Thoracic aorta (tissue), 2 donors: ENCODE results near the gene OR8D2. TPM values are rescaled to one million over a fixed set of nuclear protein-coding genes. Genes with fewer than 3 reads are reported as not detected.

Experiments used
- ATAC-seq: fragments of 150-250 bp; one replicate; pipeline ENCODE4 v1.8.0; 2017; ENCODE audit warnings: low read depth; ENCODE audit not compliant: insufficient number of reproducible peaks, low FRiP score
- DNase-seq: peaks from one replicate; pipeline ENCODE4 v3.0.0-alpha.2; 2020; ENCODE audit warnings: low spot score
- H3K27ac ChIP-seq, 2 donors: fragments of 200-600 bp; sonication (generic); 1 replicate in 1 of 2; 2 replicates in 1 of 2; pipeline ENCODE4 v1.5.1; 2016; ENCODE audit warnings: mild to moderate bottlenecking in 2 of 2, moderate library complexity in 2 of 2
- H3K27me3 ChIP-seq: fragments of 200-600 bp; sonication (generic); replicated peaks from 2 replicates; pipeline ENCODE4 v1.6.0; 2016; ENCODE audit warnings: mild to moderate bottlenecking; ENCODE audit not compliant: insufficient read depth
- H3K36me3 ChIP-seq: fragments of 200-600 bp; sonication (generic); one replicate; pipeline ENCODE4 v1.5.1; 2016
- H3K4me1 ChIP-seq, 2 donors: fragments of 200-600 bp; sonication (generic); 1 replicate in 1 of 2; 2 replicates in 1 of 2; pipeline versions ENCODE4 v1.5.1 to v1.6.0; 2016; ENCODE audit warnings: low read depth in 2 of 2, mild to moderate bottlenecking in 1 of 2; ENCODE audit not compliant: control insufficient read depth in 1 of 2
- H3K4me3 ChIP-seq: fragments of 200-600 bp; sonication (generic); 2 replicates; pipeline ENCODE4 v1.5.1; 2016; ENCODE audit warnings: mild to moderate bottlenecking
- H3K9me3 ChIP-seq: fragments of 200-600 bp; sonication (generic); 2 replicates; pipeline ENCODE4 v1.5.1; 2016
- total RNA-seq, 2 donors: library from RNA; depleted of rRNA; stranded (reverse); fragments of >200 nt; gene quantifications; one replicate each; pipeline versions ENCODE4 v1.1.0 to v1.2.3, GENCODE V29; 2016
- TF ChIP-seq, protein P1 (sequence below): fragments of 200-600 bp; sonication (generic); IDR thresholded peaks from one replicate; pipeline ENCODE4 v1.5.1; 2019; ENCODE audit warnings: antibody characterized with exemption

OR8D2 gene
- total RNA-seq, 2 donors from 2014 or later = not detected

DNA sequence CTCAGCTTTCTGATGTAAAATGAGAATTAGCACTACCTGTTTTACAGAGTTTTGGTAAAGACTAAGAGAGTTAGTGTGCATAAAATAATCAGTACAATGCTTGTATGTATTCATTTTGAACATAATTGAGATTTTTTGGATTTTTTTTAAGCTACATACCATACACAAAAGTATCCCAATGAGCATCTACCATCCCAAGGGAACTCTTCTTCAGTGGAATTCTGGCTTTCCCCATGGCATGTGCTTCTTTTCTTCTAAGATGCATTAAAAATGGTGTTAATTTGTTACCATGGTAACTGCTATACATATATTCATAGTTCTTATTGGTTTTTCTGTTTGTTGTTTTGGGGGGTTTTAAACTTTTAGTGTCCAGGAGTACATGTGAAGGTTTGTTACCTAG, 24.0 kb downstream of the OR8D2 start:
- TF ChIP-seq, protein P1, sequence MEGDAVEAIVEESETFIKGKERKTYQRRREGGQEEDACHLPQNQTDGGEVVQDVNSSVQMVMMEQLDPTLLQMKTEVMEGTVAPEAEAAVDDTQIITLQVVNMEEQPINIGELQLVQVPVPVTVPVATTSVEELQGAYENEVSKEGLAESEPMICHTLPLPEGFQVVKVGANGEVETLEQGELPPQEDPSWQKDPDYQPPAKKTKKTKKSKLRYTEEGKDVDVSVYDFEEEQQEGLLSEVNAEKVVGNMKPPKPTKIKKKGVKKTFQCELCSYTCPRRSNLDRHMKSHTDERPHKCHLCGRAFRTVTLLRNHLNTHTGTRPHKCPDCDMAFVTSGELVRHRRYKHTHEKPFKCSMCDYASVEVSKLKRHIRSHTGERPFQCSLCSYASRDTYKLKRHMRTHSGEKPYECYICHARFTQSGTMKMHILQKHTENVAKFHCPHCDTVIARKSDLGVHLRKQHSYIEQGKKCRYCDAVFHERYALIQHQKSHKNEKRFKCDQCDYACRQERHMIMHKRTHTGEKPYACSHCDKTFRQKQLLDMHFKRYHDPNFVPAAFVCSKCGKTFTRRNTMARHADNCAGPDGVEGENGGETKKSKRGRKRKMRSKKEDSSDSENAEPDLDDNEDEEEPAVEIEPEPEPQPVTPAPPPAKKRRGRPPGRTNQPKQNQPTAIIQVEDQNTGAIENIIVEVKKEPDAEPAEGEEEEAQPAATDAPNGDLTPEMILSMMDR = no peak
- Histone ChIP-seq H3K4me1 (no peaks in the 10 kb centered on the region), H3K36me3 (no peaks in the 10 kb centered on the region), H3K9me3 (peaks cover 2% of the 10 kb centered on the region), H3K27me3 (no peaks in the 10 kb centered on the region), H3K4me3 (no peak overlapping the region), H3K27ac (no peak overlapping the region)
- ATAC-seq (no peak), DNase-seq (no peak)

DNA sequence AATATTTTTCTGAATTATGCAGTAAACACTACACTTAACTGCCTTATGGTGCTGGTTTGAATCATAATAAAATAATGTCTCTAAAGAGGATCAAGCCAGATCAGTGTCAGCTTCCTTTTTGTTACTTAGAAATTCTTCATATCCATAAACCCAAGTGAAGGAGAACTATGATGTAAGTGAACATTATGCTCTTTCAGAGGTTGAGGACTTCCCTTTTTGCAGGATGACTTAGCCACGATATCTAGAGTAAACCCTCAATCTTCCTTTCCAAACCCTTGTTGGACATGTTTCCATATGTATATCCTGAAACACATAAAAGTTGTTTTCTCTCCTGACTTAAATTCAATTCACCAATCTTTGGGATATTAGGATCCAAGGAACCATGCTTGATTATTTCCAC, 25.3 kb downstream of the OR8D2 start:
- Histone ChIP-seq H3K4me1 (no peaks in the 10 kb centered on the region), H3K4me3 (no peak overlapping the region), H3K36me3 (no peaks in the 10 kb centered on the region), H3K27ac (no peak overlapping the region), H3K27me3 (no peaks in the 10 kb centered on the region), H3K9me3 (peaks cover 6% of the 10 kb centered on the region)
- DNase-seq (no peak), ATAC-seq (no peak)
- TF ChIP-seq, protein P1 = no peak

DNA sequence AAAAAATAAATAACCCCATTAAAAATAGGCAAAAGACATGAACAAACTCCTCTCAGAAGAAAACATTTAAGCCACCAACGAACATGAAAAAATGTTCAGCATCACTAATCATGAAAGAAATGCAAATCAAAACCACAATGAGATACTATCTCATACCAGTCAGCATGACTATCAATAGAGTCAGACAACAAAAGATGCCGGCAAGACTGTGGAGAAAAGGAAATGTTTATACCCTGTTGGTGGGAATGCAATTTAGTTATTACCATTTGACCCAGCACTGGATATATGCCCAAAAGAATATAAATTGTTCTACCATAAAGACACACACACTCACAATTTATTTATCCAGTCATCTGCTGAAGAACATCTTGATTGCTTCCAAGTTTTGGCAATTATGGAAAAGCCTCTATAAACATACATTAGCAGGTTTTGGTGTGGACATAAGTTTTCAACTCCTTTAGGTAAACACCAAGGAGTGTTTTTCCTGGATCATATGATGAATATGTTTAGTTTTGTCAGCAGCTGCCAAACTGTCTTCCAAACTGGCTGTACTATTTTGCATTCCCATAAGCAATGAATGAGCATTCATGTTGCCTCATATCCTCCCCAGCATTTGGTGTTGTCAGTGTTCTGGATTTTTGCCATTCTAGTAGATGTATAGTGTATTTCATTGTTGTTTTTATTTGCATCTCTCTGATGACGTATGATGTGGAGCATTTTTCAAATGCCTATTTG, 34.2 kb downstream of the OR8D2 start:
- H3K36me3 ChIP-seq = no peaks in the 10 kb centered on the region
- no peak overlapping the region for H3K27ac ChIP-seq
- no peak for DNase-seq
- TF ChIP-seq, protein P1 = no peak
- no peak overlapping the region for H3K4me3 ChIP-seq
- no peak for ATAC-seq
- H3K9me3 ChIP-seq = peaks cover 1% of the 10 kb centered on the region
- H3K4me1 ChIP-seq = no peaks in the 10 kb centered on the region
- H3K27me3 ChIP-seq = no peaks in the 10 kb centered on the region

- TF ChIP-seq, protein P1 = no peak
- Histone ChIP-seq H3K36me3 (no peaks in the 10 kb centered on the region), H3K27ac (no peak overlapping the region), H3K4me1 (no peaks in the 10 kb centered on the region), H3K4me3 (no peak overlapping the region), H3K9me3 (no peaks in the 10 kb centered on the region), H3K27me3 (no peaks in the 10 kb centered on the region)
- ATAC-seq (no peak), DNase-seq (no peak)
These were observed 41.7 kb downstream of the OR8D2 start for GRCh38 chr11:124278261-124278660.

DNA sequence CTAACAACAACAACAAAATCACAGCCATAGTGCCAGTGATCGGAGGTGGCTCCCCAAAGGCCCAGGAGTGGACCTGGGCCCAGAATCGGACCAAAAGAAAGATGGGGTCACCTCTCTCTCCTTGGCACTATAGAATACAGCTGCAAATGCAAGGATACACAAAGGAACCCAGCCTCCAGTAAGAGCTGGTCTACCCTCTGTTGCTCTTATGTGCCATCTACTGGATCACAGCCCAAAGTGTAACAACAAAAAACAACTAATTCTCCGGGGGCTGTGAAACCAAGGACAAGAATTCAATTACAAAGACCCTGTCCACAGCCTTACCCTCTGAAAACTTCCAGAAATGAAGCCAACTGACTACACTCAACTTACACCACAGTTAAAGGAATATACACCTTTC, 42.2 kb downstream of the OR8D2 start:
- TF ChIP-seq, protein P1 = no peak
- no peaks in the 10 kb centered on the region for H3K27me3 ChIP-seq
- no peaks in the 10 kb centered on the region for H3K9me3 ChIP-seq
- H3K4me3 ChIP-seq = no peak overlapping the region
- H3K4me1 ChIP-seq = no peaks in the 10 kb centered on the region
- no peaks in the 10 kb centered on the region for H3K36me3 ChIP-seq
- ATAC-seq (no peak), DNase-seq (no peak)
- H3K27ac ChIP-seq = no peak overlapping the region
